Heart left ventricle (tissue), 13 donors: Measurements from ENCODE around the gene RTEL1.

ENCODE experiments used
- CTCF ChIP-seq, 12 donors: fragments of 200-600 bp; sonication (generic) in 4 of 12; IDR thresholded peaks; one replicate each; pipeline versions ENCODE4 v1.5.0 to v1.8.0; 2018 to 2022; ENCODE audit warnings: antibody characterized with exemption in 12 of 12, mild to moderate bottlenecking in 5 of 12
- POLR2A ChIP-seq, 2 donors: fragments of 450-650 bp; IDR thresholded peaks; one replicate each; pipeline ENCODE4 v1.6.1; 2017; ENCODE audit warnings: antibody characterized with exemption in 2 of 2, mild to moderate bottlenecking in 2 of 2, moderate library complexity in 2 of 2
- donor health status: ischemic (EF 13 %, LVEDD 7.1; RV severe dilation, severe dysfunction).
- donor health status: DM: no; HTN: yes; CAD: no.
- donor health status: DM: no; HTN: no; CAD: no.
- donor health status: ischemic (EF 25% LVEDD 6.9; RV normal size, moderate dysfunction).
- donor health status: ischemic (EF 25% LVEDD 5.7; RV mildly dilated, moderate dysfunction).
- donor health status: ischemic (EF 35%, LVEDD 5.7; RV mildly dilated, moderate dysfunction).
- donor health status: nonischemic (EF 11% LVEDD 7.7; RV severe dilation, severe dysfunction).
- donor health status: DM: yes; HTN: yes; CAD: no.
- donor health status: PGD.
- donor health status: ischemic (EF 29% LVEDD 5.4; RV normal size, mild dysfunction).
- donor health status: nonischemic (EF 23%, LVEDD 6.1; RV moderate dilation, normal function).

GRCh38 chr20:63737945-63738686 is 80.0 kb downstream of the RTEL1 start:
- TF ChIP-seq CTCF (IDR thresholded peaks at IDR 0.05), result no peak
- TF ChIP-seq POLR2A (IDR thresholded peaks at IDR 0.05), result no peak
